Measurements from ENCODE around the gene MLIP.
"Not testable (repeated sequence)": the region's sequence is repeated elsewhere in the genome, so short reads cannot be mapped to it uniquely, and the experiment has no call there.

Gene MLIP, protein sequence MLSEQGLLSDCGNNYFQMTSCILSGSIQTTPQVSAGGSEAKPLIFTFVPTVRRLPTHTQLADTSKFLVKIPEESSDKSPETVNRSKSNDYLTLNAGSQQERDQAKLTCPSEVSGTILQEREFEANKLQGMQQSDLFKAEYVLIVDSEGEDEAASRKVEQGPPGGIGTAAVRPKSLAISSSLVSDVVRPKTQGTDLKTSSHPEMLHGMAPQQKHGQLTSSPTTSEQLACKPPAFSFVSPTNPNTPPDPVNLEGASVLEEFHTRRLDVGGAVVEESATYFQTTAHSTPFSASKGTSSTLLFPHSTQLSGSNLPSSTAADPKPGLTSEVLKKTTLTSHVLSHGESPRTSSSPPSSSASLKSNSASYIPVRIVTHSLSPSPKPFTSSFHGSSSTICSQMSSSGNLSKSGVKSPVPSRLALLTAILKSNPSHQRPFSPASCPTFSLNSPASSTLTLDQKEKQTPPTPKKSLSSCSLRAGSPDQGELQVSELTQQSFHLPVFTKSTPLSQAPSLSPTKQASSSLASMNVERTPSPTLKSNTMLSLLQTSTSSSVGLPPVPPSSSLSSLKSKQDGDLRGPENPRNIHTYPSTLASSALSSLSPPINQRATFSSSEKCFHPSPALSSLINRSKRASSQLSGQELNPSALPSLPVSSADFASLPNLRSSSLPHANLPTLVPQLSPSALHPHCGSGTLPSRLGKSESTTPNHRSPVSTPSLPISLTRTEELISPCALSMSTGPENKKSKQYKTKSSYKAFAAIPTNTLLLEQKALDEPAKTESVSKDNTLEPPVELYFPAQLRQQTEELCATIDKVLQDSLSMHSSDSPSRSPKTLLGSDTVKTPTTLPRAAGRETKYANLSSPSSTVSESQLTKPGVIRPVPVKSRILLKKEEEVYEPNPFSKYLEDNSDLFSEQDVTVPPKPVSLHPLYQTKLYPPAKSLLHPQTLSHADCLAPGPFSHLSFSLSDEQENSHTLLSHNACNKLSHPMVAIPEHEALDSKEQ

GRCh38 chr6:54111341-54112045 is at the start of gene MLIP:
Gene MLIP (plus strand): TSS chr6:54111443. CDS start chr6:54111480, 37 bp downstream.
- no peak for DNase-seq (ENCODE audit: low read depth in 2 of 2, low spot score in 1 of 2)

DNA sequence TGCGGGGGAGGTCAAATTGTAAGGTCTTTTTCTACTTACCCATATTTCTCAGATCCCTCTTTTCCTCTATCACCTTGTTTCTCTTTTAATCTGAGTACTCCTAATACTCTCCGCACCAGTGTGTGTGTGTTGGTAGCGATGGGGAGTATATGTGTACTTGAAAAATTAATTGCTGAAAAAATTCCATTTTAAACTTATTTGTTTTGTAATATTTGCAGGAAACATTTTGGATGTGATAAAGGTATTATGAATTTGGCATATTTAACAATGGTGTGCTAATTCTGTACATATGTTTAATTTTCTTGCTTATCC is 48.1 kb upstream of the MLIP start:
- no peak for DNase-seq (ENCODE audit: low read depth in 2 of 2, low spot score in 1 of 2)

DNA sequence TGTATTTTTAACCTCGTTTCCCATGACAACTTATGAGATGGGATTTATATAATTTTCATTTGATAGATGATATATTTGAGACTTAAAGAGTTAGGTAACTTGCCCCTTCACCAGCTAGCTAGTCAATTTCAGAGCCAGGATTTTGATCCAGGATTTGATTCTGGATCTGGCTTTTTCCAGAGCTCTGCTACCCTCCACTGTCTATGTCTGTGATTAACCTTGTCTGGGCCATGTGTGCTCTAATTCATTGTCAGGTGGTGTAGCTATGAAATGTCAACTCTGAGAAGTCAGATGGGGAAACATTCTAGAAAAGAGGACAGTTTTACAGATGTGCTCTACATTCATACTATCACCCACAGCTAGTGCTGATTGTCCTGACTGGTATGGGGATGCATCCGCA is 42.5 kb upstream of the MLIP start:
- no peak for DNase-seq (ENCODE audit: low read depth in 2 of 2, low spot score in 1 of 2)

- no peak for DNase-seq (ENCODE audit: low read depth in 2 of 2, low spot score in 1 of 2)
Observed at GRCh38 chr6:54070025-54070424, 41.2 kb upstream of the MLIP start.

- no peak for DNase-seq (ENCODE audit: low read depth in 2 of 2, low spot score in 1 of 2)
Observed at GRCh38 chr6:54071821-54072340, 39.4 kb upstream of the MLIP start.

DNA sequence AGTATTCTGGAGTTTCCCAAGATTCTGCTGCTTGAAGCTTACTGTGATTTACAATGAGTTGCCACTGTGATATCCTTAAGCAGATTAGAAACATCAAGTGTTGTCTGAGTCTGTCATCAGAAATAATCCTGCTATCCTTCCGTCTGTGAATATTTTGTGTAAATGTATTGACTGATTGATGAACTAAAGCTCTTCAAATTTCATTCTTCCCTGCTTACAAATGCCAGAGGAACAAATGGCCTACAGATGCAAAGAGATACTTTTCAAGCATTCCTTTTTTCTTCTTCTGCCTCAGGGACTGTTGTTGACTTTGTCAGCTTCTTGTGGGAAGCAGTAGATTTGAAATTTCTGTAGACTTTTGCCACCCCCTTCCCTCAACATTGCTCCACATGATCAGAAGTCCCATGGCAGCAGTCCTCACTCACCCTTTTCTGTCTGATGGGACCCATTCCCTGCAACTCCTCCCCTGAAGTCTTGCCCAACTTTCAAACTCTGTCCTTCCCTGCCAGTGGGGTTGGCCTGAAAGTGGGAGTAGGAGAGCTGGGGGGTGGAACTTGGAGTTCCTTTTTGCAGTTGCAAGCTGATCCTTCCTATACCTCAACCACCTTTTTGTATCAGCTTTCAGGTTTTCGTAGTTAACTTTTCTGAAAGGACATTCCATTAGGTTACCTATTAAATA is 38.5 kb upstream of the MLIP start:
- no peak for DNase-seq (ENCODE audit: low read depth in 2 of 2, low spot score in 1 of 2)

- no peak for DNase-seq (ENCODE audit: low read depth in 2 of 2, low spot score in 1 of 2)
Observed at GRCh38 chr6:54073487-54073886, 37.8 kb upstream of the MLIP start.

DNA sequence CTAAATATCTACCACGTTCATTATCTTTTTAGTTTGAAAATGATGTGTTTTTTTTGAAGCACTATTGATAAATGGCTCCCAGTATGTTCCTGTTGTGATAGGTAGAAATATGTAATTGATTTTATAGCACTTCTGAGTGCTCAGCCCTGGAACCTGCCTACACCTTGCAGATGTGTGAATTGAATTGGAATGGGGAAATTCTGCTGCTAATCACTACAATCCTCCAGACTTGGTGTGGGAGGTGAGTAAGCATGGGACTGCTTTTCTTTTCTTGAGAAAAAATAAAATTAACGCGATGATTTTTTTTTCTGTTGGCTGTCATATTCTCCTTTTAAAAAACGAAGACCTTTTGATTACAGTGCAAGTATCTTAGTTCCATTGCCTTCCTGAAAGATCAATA is 37.1 kb upstream of the MLIP start:
- DNase-seq (ENCODE audit: low read depth in 2 of 2, low spot score in 1 of 2) = no peak

DNA sequence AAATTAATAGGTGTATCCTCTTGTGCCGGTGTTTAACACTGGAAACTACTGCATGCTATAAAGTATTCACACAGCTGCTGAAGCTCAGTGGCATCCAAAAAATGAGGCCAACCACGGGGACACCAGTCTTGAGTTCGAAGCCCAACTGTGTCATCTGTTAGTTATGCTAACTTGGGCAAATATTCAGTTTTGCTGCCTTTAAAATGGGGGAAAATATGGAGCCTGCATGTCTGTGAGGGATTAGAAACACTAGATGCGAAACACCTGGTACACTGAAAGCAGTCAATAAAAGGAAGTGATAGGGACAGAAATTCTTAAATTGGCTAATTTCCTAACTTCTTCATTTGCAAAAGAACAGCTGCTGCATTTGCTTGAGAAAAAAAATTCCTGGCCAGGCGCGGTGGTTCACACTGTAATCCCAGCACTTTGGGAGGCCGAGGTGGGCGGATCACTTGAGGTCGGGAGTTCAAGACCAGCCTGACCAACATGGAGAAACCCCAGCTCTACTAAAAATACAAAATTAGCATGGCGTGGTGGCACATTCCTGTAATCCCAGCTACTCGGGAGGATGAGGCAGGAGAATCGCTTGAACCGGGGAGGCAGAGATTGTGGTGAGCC is 36.6 kb upstream of the MLIP start:
- DNase-seq (ENCODE audit: low read depth in 2 of 2, low spot score in 1 of 2) = no peak

- DNase-seq (ENCODE audit: low read depth in 2 of 2, low spot score in 1 of 2) = no peak
Observed at GRCh38 chr6:54076159-54076789, 35.0 kb upstream of the MLIP start.

- not testable (repeated sequence) for DNase-seq (ENCODE audit: low read depth in 2 of 2, low spot score in 1 of 2)
Observed at GRCh38 chr6:54081499-54081898, 29.7 kb upstream of the MLIP start.

GRCh38 chr6:54083287-54083686 is 28.0 kb upstream of the MLIP start:
- no peak for DNase-seq (ENCODE audit: low read depth in 2 of 2, low spot score in 1 of 2)

- no peak for DNase-seq (ENCODE audit: low read depth in 2 of 2, low spot score in 1 of 2)
Observed at GRCh38 chr6:54084231-54084630, 27.0 kb upstream of the MLIP start.

DNA sequence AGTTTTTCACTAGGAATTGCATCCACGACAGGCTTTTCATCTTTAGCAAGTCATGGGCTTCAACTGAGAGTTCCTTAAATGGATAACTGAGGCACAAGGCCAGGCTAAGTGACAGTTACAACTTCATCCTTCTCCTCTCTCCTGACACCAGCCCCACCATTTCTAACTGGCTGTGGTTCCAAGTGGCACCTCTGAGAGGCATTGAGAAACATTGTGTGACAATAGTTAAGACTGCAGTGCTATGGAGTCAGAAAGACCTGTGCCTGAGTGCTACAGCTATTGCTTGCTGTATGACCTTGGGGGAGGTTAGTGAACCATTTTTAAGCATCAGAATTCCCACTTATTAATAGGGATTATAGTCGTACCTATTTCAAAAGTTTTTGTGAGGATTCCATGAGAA is 26.2 kb upstream of the MLIP start:
- DNase-seq (ENCODE audit: low read depth in 2 of 2, low spot score in 1 of 2) = no peak

DNA sequence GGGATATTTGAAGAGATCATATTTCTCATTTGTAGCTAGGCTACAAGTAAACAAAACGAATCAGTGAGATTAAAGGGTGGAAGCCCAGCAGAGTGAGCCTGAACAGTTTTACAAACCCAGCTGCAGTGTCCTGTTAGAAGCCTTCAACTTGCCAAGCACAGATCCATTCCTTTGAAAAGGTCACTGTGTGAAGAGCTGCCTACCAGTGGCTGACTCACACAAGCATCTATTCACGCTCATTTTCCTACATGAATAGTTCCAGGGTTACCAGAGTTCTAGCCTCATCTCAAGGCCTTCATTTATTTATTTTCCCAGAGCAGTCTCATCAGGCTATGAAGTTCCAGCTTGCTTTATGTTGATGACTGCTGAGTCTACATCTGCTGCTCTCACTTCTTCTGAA is 25.7 kb upstream of the MLIP start:
- DNase-seq (ENCODE audit: low read depth in 2 of 2, low spot score in 1 of 2) = no peak

DNA sequence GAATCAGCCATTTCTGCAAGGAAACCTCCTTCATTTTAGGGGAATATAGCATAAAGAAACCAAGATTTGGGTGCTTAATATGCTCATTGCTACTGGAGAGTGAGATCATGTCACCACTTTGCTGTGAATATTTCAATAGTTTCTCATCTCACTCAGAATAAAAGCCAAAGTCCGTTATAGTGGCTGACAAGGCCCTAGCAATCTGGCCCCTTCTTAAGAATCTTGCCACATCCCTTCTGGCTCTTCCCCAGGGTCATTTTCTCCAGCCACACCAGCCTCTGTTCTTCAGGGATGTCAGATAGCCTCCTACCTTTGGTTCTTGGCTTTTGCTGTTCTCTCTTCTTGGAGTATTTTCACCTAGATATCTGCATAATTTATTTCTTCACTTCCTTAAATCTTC is 24.8 kb upstream of the MLIP start:
- DNase-seq (ENCODE audit: low read depth in 2 of 2, low spot score in 1 of 2) = no peak

DNA sequence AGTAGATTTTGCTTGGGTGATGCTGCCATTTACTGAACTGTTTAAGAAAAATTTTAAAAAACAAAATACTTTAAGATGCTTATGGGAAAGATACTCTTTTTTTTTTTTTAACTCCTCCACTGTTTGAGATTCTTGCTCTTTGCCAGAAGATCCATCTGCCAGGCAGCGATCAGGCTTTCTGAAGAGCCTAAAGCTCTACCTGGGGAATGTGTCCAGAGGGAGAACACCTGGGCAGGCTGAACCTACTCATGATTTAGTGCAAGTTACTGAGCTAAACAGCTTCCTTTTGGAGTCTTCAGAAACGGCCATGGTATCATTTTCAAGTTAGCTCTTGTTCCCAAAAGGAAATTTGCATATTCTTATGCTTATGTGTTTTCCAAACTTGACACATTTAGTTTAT is 23.5 kb upstream of the MLIP start:
- DNase-seq (ENCODE audit: low read depth in 2 of 2, low spot score in 1 of 2) = no peak

DNA sequence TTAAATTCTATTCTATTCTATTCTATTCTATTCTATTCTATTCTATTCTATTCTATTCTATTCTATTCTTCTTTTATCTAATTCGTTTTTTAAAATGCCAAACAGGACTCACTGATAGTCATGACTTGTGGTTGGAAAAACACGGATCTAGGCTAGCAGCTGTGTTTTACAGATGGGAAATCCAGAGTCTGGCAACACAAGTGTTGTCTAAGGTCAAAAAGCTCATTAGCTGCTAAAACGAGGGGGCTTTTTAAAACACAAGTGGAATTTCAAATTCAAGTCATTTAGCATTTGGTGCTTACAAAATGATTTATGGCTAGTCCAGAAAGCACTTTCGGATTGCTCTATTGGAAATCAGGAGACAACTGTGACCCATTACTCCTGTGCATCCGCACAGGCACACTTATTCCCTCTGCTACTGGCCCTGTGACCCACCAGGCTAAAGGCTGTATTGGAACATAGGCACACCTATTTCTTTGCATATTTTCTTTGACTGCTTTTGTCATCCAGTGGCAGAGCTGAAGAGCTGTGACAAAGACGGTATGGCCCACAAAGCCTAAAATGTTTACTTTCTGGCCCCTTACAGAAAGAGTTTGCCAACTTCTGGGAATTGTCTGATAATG is 17.8 kb upstream of the MLIP start:
- no peak for DNase-seq (ENCODE audit: low read depth in 2 of 2, low spot score in 1 of 2)

DNA sequence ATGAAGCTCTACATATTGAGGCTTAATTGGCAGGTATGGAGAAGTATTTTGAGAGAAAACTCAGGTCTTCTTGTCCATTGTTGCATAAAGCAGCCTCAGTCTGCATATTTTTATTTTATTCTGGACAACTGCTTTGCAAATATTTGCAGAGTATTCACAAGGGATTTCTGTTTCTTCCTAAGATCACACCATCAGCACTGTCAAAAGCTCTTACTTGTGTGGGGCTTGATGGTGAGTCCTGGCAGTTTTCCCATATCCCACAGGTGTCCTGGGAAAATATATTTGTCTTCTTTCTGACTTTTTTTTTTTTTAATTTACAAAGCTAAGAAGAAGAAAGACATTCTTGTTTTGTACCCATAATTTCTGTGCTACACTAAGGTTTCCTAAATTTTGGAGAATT is 16.9 kb upstream of the MLIP start:
- DNase-seq (ENCODE audit: low read depth in 2 of 2, low spot score in 1 of 2) = no peak

GRCh38 chr6:54094786-54095185 is 16.5 kb upstream of the MLIP start:
- no peak for DNase-seq (ENCODE audit: low read depth in 2 of 2, low spot score in 1 of 2)

All from stimulated activated CD8-positive, alpha-beta memory T cell treated with anti-CD3 and anti-CD28 coated beads, Interleukin-4, amount 100 ng/mL, for 4 hours (primary cell).